Measurements from ENCODE around the gene ZNF184. TPM values are rescaled to one million over a fixed set of nuclear protein-coding genes. Genes with fewer than 3 reads are reported as not detected.
A peak's percentile ranks its signal among the peaks of the same experiment; 100 is the strongest.

ZNF184 gene
- total and polyA plus RNA-seq, 2 donors (not counting 1 experiment from before 2014, with no cell fraction given): 5.2 to 9.4 TPM

- no peaks in the 10 kb centered on the region for H3K4me1 ChIP-seq (ENCODE audit: control insufficient read depth, extremely low read depth, insufficient read depth, low read length)
- no peak for DNase-seq (ENCODE audit: low read depth in 2 of 2)
- H3K9me3 ChIP-seq (ENCODE audit: control insufficient read depth, insufficient read depth, low read depth, low read length): no peaks in the 10 kb centered on the region
- peak overlapping the region; percentile 78 to 89 (median 84) for H3K4me3 ChIP-seq (replicated peaks in 1 of 4; ENCODE audit: control extremely low read depth in 1 of 4, insufficient read depth in 1 of 4, low read depth in 3 of 4, low read length in 4 of 4)
- peak overlapping the region; percentile 67 for H3K4me2 ChIP-seq (ENCODE audit: extremely low read depth, insufficient read depth, low read length)
- H3K79me2 ChIP-seq (ENCODE audit: control insufficient read depth, insufficient read depth, low read length): no peaks in the 10 kb centered on the region
- no peak overlapping the region for H3K9ac ChIP-seq (ENCODE audit: insufficient read depth, low read length)
- H3K27ac ChIP-seq (ENCODE audit: insufficient read depth, low read length): no peak overlapping the region
- TF ChIP-seq CTCF (conservative IDR thresholded peaks at IDR 0.05 in 1 of 2, IDR thresholded peaks at IDR 0.05 in 1 of 2; ENCODE audit: low read depth in 1 of 2, low read length in 2 of 2) (no peak), EZH2 (IDR thresholded peaks at IDR 0.05; ENCODE audit: low read length, missing control alignments) (no peak)
- H3K27me3 ChIP-seq (ENCODE audit: control insufficient read depth, insufficient read depth, low read length): no peaks in the 10 kb centered on the region
- no peaks in the 10 kb centered on the region for H4K20me1 ChIP-seq (ENCODE audit: control insufficient read depth, extremely low read depth, insufficient read depth, low read length)
- H2AFZ ChIP-seq (ENCODE audit: low read length): peak overlapping the region; percentile 14
- no peaks in the 10 kb centered on the region for H3K36me3 ChIP-seq (ENCODE audit: control insufficient read depth, insufficient read depth, low read length)
Observed at GRCh38 chr6:27517928-27518787, 45.3 kb upstream of the ZNF184 start.

- H3K4me2 ChIP-seq (ENCODE audit: extremely low read depth, insufficient read depth, low read length): no peak overlapping the region
- TF ChIP-seq EZH2 (IDR thresholded peaks at IDR 0.05; ENCODE audit: low read length, missing control alignments) (no peak), CTCF (conservative IDR thresholded peaks at IDR 0.05 in 1 of 2, IDR thresholded peaks at IDR 0.05 in 1 of 2; ENCODE audit: low read depth in 1 of 2, low read length in 2 of 2) (no peak)
- H3K4me3 ChIP-seq (replicated peaks in 1 of 4; ENCODE audit: control extremely low read depth in 1 of 4, insufficient read depth in 1 of 4, low read depth in 3 of 4, low read length in 4 of 4): no peak overlapping the region
- DNase-seq (ENCODE audit: low read depth in 2 of 2): no peak
- no peaks in the 10 kb centered on the region for H3K79me2 ChIP-seq (ENCODE audit: control insufficient read depth, insufficient read depth, low read length)
- H3K27ac ChIP-seq (ENCODE audit: insufficient read depth, low read length): no peak overlapping the region
- H3K27me3 ChIP-seq (ENCODE audit: control insufficient read depth, insufficient read depth, low read length): no peaks in the 10 kb centered on the region
- H4K20me1 ChIP-seq (ENCODE audit: control insufficient read depth, extremely low read depth, insufficient read depth, low read length): no peaks in the 10 kb centered on the region
- H3K36me3 ChIP-seq (ENCODE audit: control insufficient read depth, insufficient read depth, low read length): no peaks in the 10 kb centered on the region
- no peak overlapping the region for H2AFZ ChIP-seq (ENCODE audit: low read length)
- no peaks in the 10 kb centered on the region for H3K9me3 ChIP-seq (ENCODE audit: control insufficient read depth, insufficient read depth, low read depth, low read length)
- no peak overlapping the region for H3K9ac ChIP-seq (ENCODE audit: insufficient read depth, low read length)
- H3K4me1 ChIP-seq (ENCODE audit: control insufficient read depth, extremely low read depth, insufficient read depth, low read length): no peaks in the 10 kb centered on the region
Observed at GRCh38 chr6:27517238-27517637, 44.3 kb upstream of the ZNF184 start.

- Histone ChIP-seq H3K4me2 (ENCODE audit: extremely low read depth, insufficient read depth, low read length) (peak overlapping the region; percentile 62), H3K4me3 (replicated peaks in 1 of 4; ENCODE audit: control extremely low read depth in 1 of 4, insufficient read depth in 1 of 4, low read depth in 3 of 4, low read length in 4 of 4) (peak overlapping the region; percentile 11 to 52 (median 37)), H2AFZ (ENCODE audit: low read length) (peak overlapping the region; percentile 63), H3K9me3 (ENCODE audit: control insufficient read depth, insufficient read depth, low read depth, low read length) (no peaks in the 10 kb centered on the region), H3K79me2 (ENCODE audit: control insufficient read depth, insufficient read depth, low read length) (no peaks in the 10 kb centered on the region), H3K4me1 (ENCODE audit: control insufficient read depth, extremely low read depth, insufficient read depth, low read length) (no peaks in the 10 kb centered on the region), H4K20me1 (ENCODE audit: control insufficient read depth, extremely low read depth, insufficient read depth, low read length) (no peaks in the 10 kb centered on the region), H3K36me3 (ENCODE audit: control insufficient read depth, insufficient read depth, low read length) (no peaks in the 10 kb centered on the region), H3K9ac (ENCODE audit: insufficient read depth, low read length) (no peak overlapping the region), H3K27me3 (ENCODE audit: control insufficient read depth, insufficient read depth, low read length) (no peaks in the 10 kb centered on the region), H3K27ac (ENCODE audit: insufficient read depth, low read length) (no peak overlapping the region)
- DNase-seq (ENCODE audit: low read depth in 2 of 2): no peak
- TF ChIP-seq CTCF (conservative IDR thresholded peaks at IDR 0.05 in 1 of 2, IDR thresholded peaks at IDR 0.05 in 1 of 2; ENCODE audit: low read depth in 1 of 2, low read length in 2 of 2) (no peak), EZH2 (IDR thresholded peaks at IDR 0.05; ENCODE audit: low read length, missing control alignments) (no peak)
Observed at GRCh38 chr6:27514906-27515495, 42.1 kb upstream of the ZNF184 start.
